PFSK-1 (cell line): ENCODE results near the gene LPCAT3.

Source experiments
- FOXP2 ChIP-seq: optimal IDR thresholded peaks from 2 replicates; pipeline ENCODE3; 2011; ENCODE audit warnings: borderline replicate concordance, control low read depth, inconsistent platforms; ENCODE audit not compliant: insufficient read depth; ENCODE audit errors: extremely low read length, extremely low read depth
- POLR2AphosphoS5 ChIP-seq: IDR thresholded peaks from 2 replicates; pipeline ENCODE4 v1.6.1; 2012; ENCODE audit warnings: low read depth, mild to moderate bottlenecking, control low read depth, low read length, moderate library complexity
- SIN3A ChIP-seq: IDR thresholded peaks from 2 replicates; pipeline ENCODE4 v1.6.1; 2012; ENCODE audit warnings: mild to moderate bottlenecking, low read length, moderate library complexity, borderline replicate concordance; ENCODE audit not compliant: insufficient read depth
- TAF1 ChIP-seq: IDR thresholded peaks from 2 replicates; pipeline ENCODE4 v1.6.1; 2012; ENCODE audit warnings: low read length, control low read depth, borderline replicate concordance; ENCODE audit not compliant: insufficient read depth
- TF ChIP-seq, protein P1 (sequence below), 2 experiments: IDR thresholded peaks; 2 replicates each; pipeline versions ENCODE4 v1.6.1 to v1.8.0; 2011 to 2012; ENCODE audit warnings: low read depth in 2 of 2, low read length in 2 of 2, control low read depth in 1 of 2, inconsistent platforms in 1 of 2, mild to moderate bottlenecking in 1 of 2, moderate library complexity in 1 of 2; ENCODE audit not compliant: insufficient read depth in 1 of 2

The LPCAT3 gene

DNA sequence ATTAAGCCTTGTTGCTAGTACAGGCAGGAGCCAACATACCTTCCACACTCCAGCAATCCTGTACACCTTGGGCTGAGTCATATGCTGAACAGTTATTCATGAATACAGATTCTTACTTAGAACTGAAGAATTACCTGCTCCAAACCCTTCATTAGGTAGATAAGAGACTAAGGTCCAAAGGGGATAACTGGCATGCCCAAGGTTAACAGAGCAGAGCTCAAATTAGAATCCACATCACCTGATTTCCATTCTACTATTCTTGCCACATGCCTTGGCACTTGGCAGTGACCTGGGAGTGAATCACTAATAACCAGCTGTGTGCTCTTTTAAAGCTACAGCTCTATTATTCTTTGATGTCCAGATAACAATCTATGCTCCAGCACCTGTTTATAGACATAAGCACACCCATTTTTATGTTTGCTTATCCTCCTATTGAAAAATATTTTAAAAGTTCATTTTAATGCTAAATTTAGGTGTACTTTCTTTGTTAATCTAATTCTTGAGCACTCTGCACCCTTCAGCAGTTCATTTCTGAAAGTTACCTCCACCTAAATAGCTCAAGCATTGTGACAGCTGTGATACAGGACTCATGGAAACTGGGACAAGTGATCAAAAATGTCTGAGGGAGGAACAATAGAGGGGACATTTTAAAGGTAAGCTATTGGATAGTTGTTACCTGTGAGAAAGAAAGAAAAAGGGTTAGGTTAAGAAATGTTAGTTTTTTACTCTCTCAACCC, 19.4 kb downstream of the LPCAT3 start:
- no peak for TF ChIP-seq TAF1
- TF ChIP-seq FOXP2: no peak
- no peak for TF ChIP-seq POLR2AphosphoS5
- TF ChIP-seq, protein P1, sequence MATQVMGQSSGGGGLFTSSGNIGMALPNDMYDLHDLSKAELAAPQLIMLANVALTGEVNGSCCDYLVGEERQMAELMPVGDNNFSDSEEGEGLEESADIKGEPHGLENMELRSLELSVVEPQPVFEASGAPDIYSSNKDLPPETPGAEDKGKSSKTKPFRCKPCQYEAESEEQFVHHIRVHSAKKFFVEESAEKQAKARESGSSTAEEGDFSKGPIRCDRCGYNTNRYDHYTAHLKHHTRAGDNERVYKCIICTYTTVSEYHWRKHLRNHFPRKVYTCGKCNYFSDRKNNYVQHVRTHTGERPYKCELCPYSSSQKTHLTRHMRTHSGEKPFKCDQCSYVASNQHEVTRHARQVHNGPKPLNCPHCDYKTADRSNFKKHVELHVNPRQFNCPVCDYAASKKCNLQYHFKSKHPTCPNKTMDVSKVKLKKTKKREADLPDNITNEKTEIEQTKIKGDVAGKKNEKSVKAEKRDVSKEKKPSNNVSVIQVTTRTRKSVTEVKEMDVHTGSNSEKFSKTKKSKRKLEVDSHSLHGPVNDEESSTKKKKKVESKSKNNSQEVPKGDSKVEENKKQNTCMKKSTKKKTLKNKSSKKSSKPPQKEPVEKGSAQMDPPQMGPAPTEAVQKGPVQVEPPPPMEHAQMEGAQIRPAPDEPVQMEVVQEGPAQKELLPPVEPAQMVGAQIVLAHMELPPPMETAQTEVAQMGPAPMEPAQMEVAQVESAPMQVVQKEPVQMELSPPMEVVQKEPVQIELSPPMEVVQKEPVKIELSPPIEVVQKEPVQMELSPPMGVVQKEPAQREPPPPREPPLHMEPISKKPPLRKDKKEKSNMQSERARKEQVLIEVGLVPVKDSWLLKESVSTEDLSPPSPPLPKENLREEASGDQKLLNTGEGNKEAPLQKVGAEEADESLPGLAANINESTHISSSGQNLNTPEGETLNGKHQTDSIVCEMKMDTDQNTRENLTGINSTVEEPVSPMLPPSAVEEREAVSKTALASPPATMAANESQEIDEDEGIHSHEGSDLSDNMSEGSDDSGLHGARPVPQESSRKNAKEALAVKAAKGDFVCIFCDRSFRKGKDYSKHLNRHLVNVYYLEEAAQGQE (IDR thresholded peaks at IDR 0.05; ENCODE audit: insufficient read depth in 1 of 2, low read depth in 2 of 2, low read length in 2 of 2): no peak
- TF ChIP-seq SIN3A: no peak

- TF ChIP-seq FOXP2 (no peak), SIN3A (no peak), POLR2AphosphoS5 (no peak), TAF1 (no peak)
- TF ChIP-seq, protein P1 (IDR thresholded peaks at IDR 0.05; ENCODE audit: insufficient read depth in 1 of 2, low read depth in 2 of 2, low read length in 2 of 2): no peak
Observed at GRCh38 chr12:6996040-6996441, 22.2 kb downstream of the LPCAT3 start.

- TF ChIP-seq FOXP2 (no peak), POLR2AphosphoS5 (no peak), SIN3A (no peak)
- TF ChIP-seq, protein P1 (IDR thresholded peaks at IDR 0.05; ENCODE audit: insufficient read depth in 1 of 2, low read depth in 2 of 2, low read length in 2 of 2): no peak
Observed at GRCh38 chr12:6987956-6988553, 30.2 kb downstream of the LPCAT3 start.

DNA sequence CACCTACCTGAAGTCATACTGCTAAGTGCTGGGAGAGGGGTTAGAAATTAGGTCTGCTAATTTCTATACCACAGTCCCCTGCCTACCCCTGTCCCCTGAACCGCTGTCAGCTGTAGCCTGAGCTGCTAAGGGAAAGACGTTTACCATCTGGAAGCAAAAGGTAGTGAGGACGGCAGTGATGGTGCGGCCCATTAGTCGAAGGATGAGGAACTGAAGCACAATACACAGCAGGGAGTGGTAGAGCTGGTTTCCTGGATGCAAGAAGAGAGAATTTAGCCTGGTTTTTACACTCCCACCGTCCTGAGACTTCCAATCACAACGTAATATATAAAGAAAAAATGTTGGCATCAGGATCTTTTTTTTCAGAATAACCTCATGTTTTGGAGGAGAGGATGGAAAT, 35.7 kb downstream of the LPCAT3 start:
- TF ChIP-seq POLR2AphosphoS5 (no peak), SIN3A (no peak), FOXP2 (no peak)
- TF ChIP-seq, protein P1 (IDR thresholded peaks at IDR 0.05; ENCODE audit: insufficient read depth in 1 of 2, low read depth in 2 of 2, low read length in 2 of 2): no peak
